ENCODE measurements around the gene PAWR. TPM values are rescaled to one million over a fixed set of nuclear protein-coding genes. Genes with fewer than 3 reads are reported as not detected.
"Not testable (repeated sequence)": the region's sequence is repeated elsewhere in the genome, so short reads cannot be mapped to it uniquely, and the experiment has no call there.

The PAWR gene
- polyA plus RNA-seq, 2 donors: 15.5 to 38.6 TPM

DNA sequence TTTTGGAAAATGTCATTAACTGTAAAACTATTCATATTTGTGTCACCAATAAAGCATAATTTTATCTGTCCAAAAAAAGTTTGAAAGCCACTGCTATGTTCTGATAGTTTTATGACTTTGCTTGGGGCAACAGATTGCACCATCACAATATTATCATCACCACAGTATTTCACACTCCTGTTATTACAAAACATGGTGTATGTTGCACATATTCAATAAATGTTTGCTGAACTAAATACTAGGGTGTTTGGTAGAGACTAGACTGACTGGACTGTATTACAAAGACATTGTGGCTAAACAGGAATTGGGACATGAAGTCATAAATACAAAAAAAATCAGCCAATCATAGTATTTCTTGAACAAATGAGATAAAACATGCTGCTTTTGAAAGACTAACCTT is 55.1 kb downstream of the PAWR start:
- Histone ChIP-seq H3K27ac (ENCODE audit: low read depth in 2 of 2, low read length in 1 of 2) (no peak overlapping the region), H3K36me3 (ENCODE audit: control insufficient read depth in 2 of 2, insufficient read depth in 2 of 2, low read length in 1 of 2) (no peaks in the 10 kb centered on the region), H3K27me3 (ENCODE audit: control insufficient read depth in 1 of 2, insufficient read depth in 2 of 2, low read length in 2 of 2) (no peaks in the 10 kb centered on the region)

DNA sequence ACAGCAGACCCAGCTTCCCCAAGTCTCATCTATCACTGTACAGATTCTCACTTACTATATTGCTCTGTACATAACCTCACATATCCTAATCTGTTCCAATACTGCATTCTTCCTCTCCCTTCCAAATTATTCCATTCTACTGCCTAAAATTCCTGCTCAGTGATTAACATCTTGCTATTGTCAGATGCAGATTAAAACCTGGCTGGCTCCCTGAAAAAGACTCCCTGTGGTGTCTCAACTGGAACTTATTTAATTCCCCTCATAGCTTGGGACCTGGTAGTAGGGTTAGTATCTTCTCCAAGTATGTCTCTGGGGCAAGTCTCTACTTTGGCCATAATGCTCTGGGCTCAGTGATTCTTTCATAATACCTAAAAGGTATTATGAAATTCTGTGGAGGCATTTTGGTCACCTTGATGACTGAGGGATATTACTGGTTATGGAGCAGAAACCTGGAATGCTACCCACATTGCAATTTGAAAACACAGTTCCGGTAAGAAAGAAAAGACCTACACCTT is 55.8 kb downstream of the PAWR start:
- Histone ChIP-seq H3K4me1 (ENCODE audit: control insufficient read depth in 2 of 2, insufficient read depth in 2 of 2, low read length in 1 of 2) (no peaks in the 10 kb centered on the region), H3K36me3 (ENCODE audit: control insufficient read depth in 2 of 2, insufficient read depth in 2 of 2, low read length in 1 of 2) (no peaks in the 10 kb centered on the region), H3K27me3 (ENCODE audit: control insufficient read depth in 1 of 2, insufficient read depth in 2 of 2, low read length in 2 of 2) (no peaks in the 10 kb centered on the region), H3K9me3 (ENCODE audit: control insufficient read depth in 2 of 2, insufficient read depth in 1 of 2, low read depth in 1 of 2, low read length in 1 of 2) (no peaks in the 10 kb centered on the region), H3K4me3 (ENCODE audit: low read depth in 1 of 2, low read length in 2 of 2) (no peak overlapping the region), H3K27ac (ENCODE audit: low read depth in 2 of 2, low read length in 1 of 2) (peak overlapping the region in 1 of 2 donors; percentile 21)
- 58 to 64% methylated on average over 1 of the region's 1 CpG for WGBS, 2 donors

More for the DNA sequence above, 55.1 kb downstream of the PAWR start:
- Histone ChIP-seq H3K4me3 (ENCODE audit: low read depth in 1 of 2, low read length in 2 of 2) (no peak overlapping the region), H3K4me1 (ENCODE audit: control insufficient read depth in 2 of 2, insufficient read depth in 2 of 2, low read length in 1 of 2) (no peaks in the 10 kb centered on the region), H3K9me3 (ENCODE audit: control insufficient read depth in 2 of 2, insufficient read depth in 1 of 2, low read depth in 1 of 2, low read length in 1 of 2) (no peaks in the 10 kb centered on the region)

GRCh38 chr12:79629561-79629960 is 61.2 kb downstream of the PAWR start:
- Histone ChIP-seq H3K27ac (ENCODE audit: low read depth in 2 of 2, low read length in 1 of 2) (no peak overlapping the region), H3K9me3 (ENCODE audit: control insufficient read depth in 2 of 2, insufficient read depth in 1 of 2, low read depth in 1 of 2, low read length in 1 of 2) (no peaks in the 10 kb centered on the region), H3K27me3 (ENCODE audit: control insufficient read depth in 1 of 2, insufficient read depth in 2 of 2, low read length in 2 of 2) (no peaks in the 10 kb centered on the region), H3K4me1 (ENCODE audit: control insufficient read depth in 2 of 2, insufficient read depth in 2 of 2, low read length in 1 of 2) (no peaks in the 10 kb centered on the region), H3K4me3 (ENCODE audit: low read depth in 1 of 2, low read length in 2 of 2) (no peak overlapping the region), H3K36me3 (ENCODE audit: control insufficient read depth in 2 of 2, insufficient read depth in 2 of 2, low read length in 1 of 2) (no peaks in the 10 kb centered on the region)
- 93 to 94% methylated on average over 2 of the region's 2 CpGs for WGBS, 2 donors

- not testable (repeated sequence) for H3K4me1 ChIP-seq (ENCODE audit: control insufficient read depth in 2 of 2, insufficient read depth in 2 of 2, low read length in 1 of 2); H3K9me3 ChIP-seq (ENCODE audit: control insufficient read depth in 2 of 2, insufficient read depth in 1 of 2, low read depth in 1 of 2, low read length in 1 of 2); H3K36me3 ChIP-seq (ENCODE audit: control insufficient read depth in 2 of 2, insufficient read depth in 2 of 2, low read length in 1 of 2); H3K4me3 ChIP-seq (ENCODE audit: low read depth in 1 of 2, low read length in 2 of 2); H3K27ac ChIP-seq (ENCODE audit: low read depth in 2 of 2, low read length in 1 of 2); H3K27me3 ChIP-seq (ENCODE audit: control insufficient read depth in 1 of 2, insufficient read depth in 2 of 2, low read length in 2 of 2)
- 94% methylated on average over 7 of the region's 7 CpGs for WGBS, 2 donors
These were observed 64.0 kb downstream of the PAWR start for GRCh38 chr12:79626735-79627134.

GRCh38 chr12:79624378-79624777 is 66.4 kb downstream of the PAWR start:
- Histone ChIP-seq H3K36me3 (ENCODE audit: control insufficient read depth in 2 of 2, insufficient read depth in 2 of 2, low read length in 1 of 2) (peaks cover 0 to 7% of the 10 kb centered on the region in 2 donors), H3K27ac (ENCODE audit: low read depth in 2 of 2, low read length in 1 of 2) (no peak overlapping the region), H3K4me1 (ENCODE audit: control insufficient read depth in 2 of 2, insufficient read depth in 2 of 2, low read length in 1 of 2) (no peaks in the 10 kb centered on the region), H3K27me3 (ENCODE audit: control insufficient read depth in 1 of 2, insufficient read depth in 2 of 2, low read length in 2 of 2) (no peaks in the 10 kb centered on the region), H3K9me3 (ENCODE audit: control insufficient read depth in 2 of 2, insufficient read depth in 1 of 2, low read depth in 1 of 2, low read length in 1 of 2) (no peaks in the 10 kb centered on the region), H3K4me3 (ENCODE audit: low read depth in 1 of 2, low read length in 2 of 2) (no peak overlapping the region)
- WGBS, 2 donors: 82% methylated on average over 2 of the region's 2 CpGs

- H3K9me3 ChIP-seq (ENCODE audit: control insufficient read depth in 2 of 2, insufficient read depth in 1 of 2, low read depth in 1 of 2, low read length in 1 of 2): no peaks in the 10 kb centered on the region
- 81% methylated on average over 3 of the region's 3 CpGs for WGBS, 2 donors
- H3K4me1 ChIP-seq (ENCODE audit: control insufficient read depth in 2 of 2, insufficient read depth in 2 of 2, low read length in 1 of 2): no peaks in the 10 kb centered on the region
- no peak overlapping the region for H3K27ac ChIP-seq (ENCODE audit: low read depth in 2 of 2, low read length in 1 of 2)
- H3K27me3 ChIP-seq (ENCODE audit: control insufficient read depth in 1 of 2, insufficient read depth in 2 of 2, low read length in 2 of 2): no peaks in the 10 kb centered on the region
- H3K4me3 ChIP-seq (ENCODE audit: low read depth in 1 of 2, low read length in 2 of 2): no peak overlapping the region
- peaks cover 0 to 9% of the 10 kb centered on the region in 2 donors for H3K36me3 ChIP-seq (ENCODE audit: control insufficient read depth in 2 of 2, insufficient read depth in 2 of 2, low read length in 1 of 2)
These were observed 70.7 kb downstream of the PAWR start for GRCh38 chr12:79619872-79620562.

DNA sequence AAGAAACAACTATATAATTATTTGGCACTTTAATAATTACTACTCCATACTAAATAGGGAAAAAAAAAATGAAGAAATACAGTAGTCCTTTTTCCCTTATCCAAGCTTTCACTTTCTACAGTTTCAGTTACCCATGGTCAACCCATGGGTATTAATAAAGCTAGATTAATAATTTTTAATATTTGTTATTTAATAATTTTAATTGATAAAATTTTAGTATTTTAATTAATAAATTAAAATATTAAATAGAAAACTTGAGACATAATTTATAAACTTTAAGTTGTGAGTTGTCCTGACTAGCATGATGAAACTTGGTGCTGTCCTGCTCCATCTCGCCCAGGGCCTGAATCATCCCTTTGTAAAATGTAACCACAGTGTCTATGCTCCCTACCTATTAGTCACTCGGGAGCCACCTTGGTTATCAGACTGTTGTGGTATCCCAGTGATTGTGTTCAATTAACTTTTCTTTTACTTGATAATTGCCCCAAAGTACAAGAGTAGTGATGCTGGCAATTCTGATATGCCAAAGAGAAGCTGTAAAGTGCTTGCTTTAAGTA is 71.8 kb downstream of the PAWR start:
- no peak overlapping the region for H3K4me3 ChIP-seq (ENCODE audit: low read depth in 1 of 2, low read length in 2 of 2)
- H3K36me3 ChIP-seq (ENCODE audit: control insufficient read depth in 2 of 2, insufficient read depth in 2 of 2, low read length in 1 of 2): peaks cover 0 to 9% of the 10 kb centered on the region in 2 donors
- H3K4me1 ChIP-seq (ENCODE audit: control insufficient read depth in 2 of 2, insufficient read depth in 2 of 2, low read length in 1 of 2): no peaks in the 10 kb centered on the region
- H3K27me3 ChIP-seq (ENCODE audit: control insufficient read depth in 1 of 2, insufficient read depth in 2 of 2, low read length in 2 of 2): no peaks in the 10 kb centered on the region
- no peak overlapping the region for H3K27ac ChIP-seq (ENCODE audit: low read depth in 2 of 2, low read length in 1 of 2)
- no peaks in the 10 kb centered on the region for H3K9me3 ChIP-seq (ENCODE audit: control insufficient read depth in 2 of 2, insufficient read depth in 1 of 2, low read depth in 1 of 2, low read length in 1 of 2)
- 45 to 78% methylated on average over 2 of the region's 2 CpGs for WGBS, 2 donors

GRCh38 chr12:79617696-79618095 is 73.1 kb downstream of the PAWR start:
- Histone ChIP-seq H3K9me3 (ENCODE audit: control insufficient read depth in 2 of 2, insufficient read depth in 1 of 2, low read depth in 1 of 2, low read length in 1 of 2) (no peaks in the 10 kb centered on the region), H3K36me3 (ENCODE audit: control insufficient read depth in 2 of 2, insufficient read depth in 2 of 2, low read length in 1 of 2) (peaks cover 0 to 9% of the 10 kb centered on the region in 2 donors), H3K27me3 (ENCODE audit: control insufficient read depth in 1 of 2, insufficient read depth in 2 of 2, low read length in 2 of 2) (no peaks in the 10 kb centered on the region), H3K4me3 (ENCODE audit: low read depth in 1 of 2, low read length in 2 of 2) (no peak overlapping the region), H3K4me1 (ENCODE audit: control insufficient read depth in 2 of 2, insufficient read depth in 2 of 2, low read length in 1 of 2) (no peaks in the 10 kb centered on the region), H3K27ac (ENCODE audit: low read depth in 2 of 2, low read length in 1 of 2) (no peak overlapping the region)
- 97 to 99% methylated on average over 4 of the region's 4 CpGs for WGBS, 2 donors

DNA sequence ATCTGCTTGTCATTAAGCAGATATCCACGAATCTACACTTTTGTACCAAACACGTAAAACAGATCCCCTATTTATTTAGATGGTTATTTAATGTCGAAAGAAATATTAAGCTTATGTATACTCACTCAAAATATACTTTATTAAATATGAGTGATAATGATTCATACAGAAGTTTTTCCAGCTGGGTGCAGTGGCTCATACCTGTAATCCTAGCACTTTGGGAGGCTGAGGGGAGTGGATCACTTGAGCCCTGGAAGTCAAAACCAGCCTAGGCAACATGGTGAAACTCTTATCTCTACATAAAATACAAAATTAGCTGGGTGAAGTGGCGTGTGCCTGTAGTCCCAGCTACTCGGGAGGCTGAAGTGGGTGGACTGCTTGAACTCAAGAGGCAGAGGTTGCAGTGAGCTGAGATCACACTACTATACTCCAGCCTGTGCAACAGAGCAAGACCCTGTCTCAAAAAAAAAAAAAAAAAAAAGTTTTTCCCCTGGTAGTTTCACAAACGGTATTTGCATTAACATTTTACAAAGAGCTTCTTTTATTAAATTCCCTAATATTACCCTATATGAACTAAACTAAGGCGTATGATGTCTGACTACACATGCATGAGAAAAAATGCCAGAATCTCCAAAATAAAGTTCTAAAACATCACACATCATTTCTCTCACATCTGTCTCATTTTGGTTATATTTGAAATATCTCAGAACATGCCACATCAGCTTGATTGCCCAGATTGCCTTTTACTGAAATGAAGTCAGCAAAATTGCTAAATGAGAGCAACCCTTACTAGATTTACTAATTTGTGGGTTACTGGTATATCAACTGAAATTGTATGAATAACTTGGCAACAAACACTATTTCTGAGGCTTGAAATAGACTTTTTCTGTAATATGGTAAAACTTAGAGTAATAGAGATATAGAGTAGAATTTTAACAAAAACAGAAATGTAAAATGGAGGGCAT is 74.9 kb downstream of the PAWR start:
- 72 to 81% methylated on average over 7 of the region's 7 CpGs for WGBS, 2 donors
- Histone ChIP-seq H3K9me3 (ENCODE audit: control insufficient read depth in 2 of 2, insufficient read depth in 1 of 2, low read depth in 1 of 2, low read length in 1 of 2) (no peaks in the 10 kb centered on the region), H3K27ac (ENCODE audit: low read depth in 2 of 2, low read length in 1 of 2) (peak overlapping the region in 1 of 2 donors; percentile 22), H3K36me3 (ENCODE audit: control insufficient read depth in 2 of 2, insufficient read depth in 2 of 2, low read length in 1 of 2) (peaks cover 0 to 9% of the 10 kb centered on the region in 2 donors), H3K27me3 (ENCODE audit: control insufficient read depth in 1 of 2, insufficient read depth in 2 of 2, low read length in 2 of 2) (no peaks in the 10 kb centered on the region), H3K4me1 (ENCODE audit: control insufficient read depth in 2 of 2, insufficient read depth in 2 of 2, low read length in 1 of 2) (no peaks in the 10 kb centered on the region), H3K4me3 (ENCODE audit: low read depth in 1 of 2, low read length in 2 of 2) (no peak overlapping the region)

All from esophagus (tissue), 2 donors.